ELF-1 (cell line): Measurements from ENCODE around the gene HES3.

Experiments used
- DNase-seq: peaks from one replicate; pipeline ENCODE4 v3.0.0-alpha.2; 2016; ENCODE audit warnings: low read depth, low spot score

HES3 gene

GRCh38 chr1:6245086-6245868 is 1.3 kb downstream of the HES3 start:
- DNase-seq: peak; percentile 93

GRCh38 chr1:6245869-6246496 is 2.0 kb downstream of the HES3 start:
- peak; percentile 85 for DNase-seq

GRCh38 chr1:6246497-6247467 is 2.8 kb downstream of the HES3 start:
- peak; percentile 92 for DNase-seq

GRCh38 chr1:6247651-6248050 is 3.7 kb downstream of the HES3 start:
- DNase-seq: no peak

GRCh38 chr1:6248161-6248776 is 4.3 kb downstream of the HES3 start:
- DNase-seq: no peak

- peak; percentile 42 for DNase-seq
Measured at GRCh38 chr1:6248932-6249738, 5.2 kb downstream of the HES3 start.

GRCh38 chr1:6249739-6250689 is 6.0 kb downstream of the HES3 start:
- DNase-seq: no peak

- no peak for DNase-seq
Measured at GRCh38 chr1:6251233-6251632, 7.3 kb downstream of the HES3 start.

- DNase-seq: no peak
Measured at GRCh38 chr1:6251681-6252373, 7.8 kb downstream of the HES3 start.

GRCh38 chr1:6252374-6252710 is 8.4 kb downstream of the HES3 start:
- no peak for DNase-seq

- no peak for DNase-seq
Measured at GRCh38 chr1:6253380-6253779, 9.4 kb downstream of the HES3 start.

- no peak for DNase-seq
Measured at GRCh38 chr1:6254691-6255090, 10.7 kb downstream of the HES3 start.

GRCh38 chr1:6256645-6257044 is 12.7 kb downstream of the HES3 start:
- no peak for DNase-seq

GRCh38 chr1:6257541-6258069 is 13.6 kb downstream of the HES3 start:
- no peak for DNase-seq

- no peak for DNase-seq
Measured at GRCh38 chr1:6258675-6259074, 14.7 kb downstream of the HES3 start.

GRCh38 chr1:6259491-6260362 is 15.7 kb downstream of the HES3 start:
- peak; percentile 80 for DNase-seq

- no peak for DNase-seq
Measured at GRCh38 chr1:6260433-6260934, 16.5 kb downstream of the HES3 start.
